Measurements from ENCODE around the gene CCT5. TPM values are rescaled to one million over a fixed set of nuclear protein-coding genes. Genes with fewer than 3 reads are reported as not detected.

Gene CCT5
- polyA plus RNA-seq (ENCODE audit: insufficient read length in 4 of 4) = 100 to 1,000 TPM; 237 to 277 (median 254) TPM

DNA sequence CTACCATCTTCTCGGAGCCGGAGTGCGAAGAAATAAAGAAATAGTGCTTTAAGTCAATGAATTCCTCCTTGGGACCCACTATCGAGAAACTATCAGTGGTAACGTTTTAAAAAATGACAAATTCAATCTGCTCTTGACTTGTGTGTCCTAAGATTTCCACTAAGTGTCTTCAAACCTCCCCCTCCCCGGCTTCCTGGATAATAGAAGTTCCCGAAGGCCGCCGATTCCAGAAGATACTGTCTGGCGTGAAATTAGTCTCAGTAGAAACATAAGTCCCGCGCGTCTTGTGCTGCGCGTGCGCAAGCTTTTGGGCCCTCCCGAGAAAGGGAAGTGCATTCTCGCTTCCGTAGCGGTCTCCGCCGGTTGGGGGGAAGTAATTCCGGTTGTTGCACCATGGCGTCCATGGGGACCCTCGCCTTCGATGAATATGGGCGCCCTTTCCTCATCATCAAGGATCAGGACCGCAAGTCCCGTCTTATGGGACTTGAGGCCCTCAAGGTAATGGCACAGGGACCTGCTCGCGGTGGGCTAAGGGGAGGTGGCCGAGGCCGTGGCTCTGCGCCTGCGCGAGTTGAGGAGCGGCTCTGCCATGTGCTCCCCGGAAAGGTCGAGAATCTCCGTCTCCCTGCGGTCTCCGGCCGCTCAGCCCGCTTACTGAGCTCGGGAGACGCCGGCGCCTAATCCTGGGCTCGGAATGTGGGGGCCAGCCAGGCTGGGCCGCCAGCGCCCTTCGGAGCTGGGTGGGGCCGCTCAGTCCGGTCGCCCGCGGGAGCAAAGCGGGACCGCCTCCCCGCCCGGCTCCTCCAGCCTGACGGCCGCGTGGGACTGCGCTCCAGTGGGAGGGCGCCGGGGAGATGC is at the start of gene CCT5:
Gene CCT5 (plus strand): TSS at position 333 of the 858 bp plus-strand sequence. CDS start 61 bp downstream, at position 394.
- DNase-seq (ENCODE audit: low read depth in 4 of 4, low spot score in 2 of 4) = peak; percentile 90 to 97 (median 94)

DNA sequence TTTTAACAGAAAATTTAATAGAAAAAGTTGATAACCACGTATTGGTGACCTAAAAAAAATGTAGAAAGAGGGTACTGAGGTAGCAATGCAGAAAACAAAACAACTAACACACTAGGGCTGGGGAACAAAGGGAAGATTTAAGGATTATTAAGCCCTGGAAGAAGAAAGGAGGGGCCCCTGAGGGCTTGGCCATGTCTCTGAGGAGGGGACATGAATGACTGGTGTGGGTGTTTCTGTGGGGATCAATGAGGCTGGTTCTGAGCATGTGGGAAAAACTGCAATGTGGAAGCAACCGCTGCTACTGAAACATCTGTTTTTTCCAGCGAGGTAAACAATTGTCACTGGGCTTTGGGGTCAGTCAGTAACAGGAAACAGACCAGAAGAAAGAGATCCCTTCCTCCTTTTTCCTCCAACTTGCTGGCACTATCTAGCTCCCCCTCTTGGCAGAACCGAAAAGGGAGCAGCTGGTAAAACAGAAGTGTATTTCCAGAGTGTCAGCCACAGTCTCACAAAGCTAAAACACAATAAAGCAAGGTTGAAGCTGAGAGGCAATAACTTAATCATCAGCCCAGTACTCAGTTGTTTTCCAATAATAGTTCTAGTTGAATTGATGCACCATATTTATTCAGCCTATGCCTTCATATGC is 48.7 kb upstream of the CCT5 start:
- no peak for DNase-seq (ENCODE audit: low read depth in 4 of 4, low spot score in 2 of 4)

DNA sequence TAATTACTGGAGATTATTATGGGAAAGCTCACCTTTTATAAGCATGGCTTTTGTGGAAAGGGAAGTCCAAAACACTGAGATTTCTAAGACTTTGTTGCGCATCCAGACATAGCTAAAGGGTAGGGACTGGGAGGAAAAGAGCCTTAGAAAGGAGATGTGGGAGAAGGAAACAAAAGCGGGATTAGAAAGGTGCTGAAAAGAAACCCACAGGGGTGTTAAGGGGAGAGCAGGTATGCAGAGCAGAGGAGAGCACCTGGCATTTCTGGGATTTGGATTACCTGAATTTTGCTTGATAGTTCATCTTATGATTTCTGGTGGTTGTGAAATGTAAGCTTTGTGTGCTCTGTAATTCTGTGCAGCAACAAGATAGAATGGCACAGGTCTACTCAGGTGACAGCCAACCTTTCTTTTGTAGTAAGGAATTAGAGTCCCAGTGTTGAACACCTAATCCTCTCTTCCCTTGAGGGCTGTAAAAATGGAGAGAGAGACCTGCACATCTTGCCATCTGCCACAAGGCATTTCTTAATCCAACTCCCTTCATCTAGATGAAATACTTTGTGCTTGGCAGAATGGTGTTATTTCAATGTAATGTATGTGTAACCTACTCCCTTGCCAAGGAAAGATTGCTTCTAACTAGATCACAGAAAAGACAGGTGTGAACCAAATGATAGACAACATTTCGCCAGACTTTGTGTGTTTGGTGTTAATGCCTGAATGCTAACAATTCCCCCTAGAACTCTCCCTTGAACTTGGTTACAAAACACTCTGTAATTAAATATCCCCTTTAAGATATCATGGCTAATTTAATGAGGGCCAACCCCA is 47.8 kb upstream of the CCT5 start:
- no peak for DNase-seq (ENCODE audit: low read depth in 4 of 4, low spot score in 2 of 4)

DNA sequence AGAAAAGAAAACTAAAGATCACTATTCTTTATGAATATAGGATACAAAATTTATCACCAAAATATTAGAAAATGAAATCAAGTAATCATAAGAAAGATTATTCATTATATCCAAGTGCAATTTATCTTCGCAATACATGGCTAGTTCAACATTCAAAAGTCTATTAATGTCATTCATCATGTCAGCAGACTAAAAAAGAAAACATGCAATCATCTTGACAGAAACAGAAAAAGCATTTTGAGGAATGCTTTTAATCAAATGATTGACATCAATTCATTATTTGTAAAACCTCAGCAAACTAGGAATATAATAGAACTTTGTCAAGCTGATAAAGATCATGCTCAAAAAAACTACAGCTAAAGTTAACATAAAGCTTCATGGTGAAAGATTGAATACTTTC is 41.1 kb upstream of the CCT5 start:
- no peak for DNase-seq (ENCODE audit: low read depth in 4 of 4, low spot score in 2 of 4)

DNA sequence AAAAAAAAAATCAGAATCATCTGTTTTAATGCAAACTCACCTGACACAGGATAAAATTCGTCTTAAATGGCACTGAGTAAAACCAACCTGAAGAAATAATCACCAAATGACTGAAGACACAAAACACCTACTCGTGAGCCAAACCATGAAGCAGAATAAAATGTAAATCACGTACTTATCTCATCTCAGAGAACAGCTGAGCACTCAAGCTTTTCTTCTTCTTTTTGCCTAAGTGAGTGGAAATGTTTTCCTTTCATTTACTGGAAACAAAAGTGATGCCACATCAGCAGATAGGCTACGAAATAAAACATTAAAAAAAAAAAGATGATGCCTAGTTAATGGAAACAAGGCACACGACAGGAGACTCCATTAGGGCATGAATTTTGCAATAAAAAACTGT is 36.8 kb upstream of the CCT5 start:
- no peak for DNase-seq (ENCODE audit: low read depth in 4 of 4, low spot score in 2 of 4)

DNA sequence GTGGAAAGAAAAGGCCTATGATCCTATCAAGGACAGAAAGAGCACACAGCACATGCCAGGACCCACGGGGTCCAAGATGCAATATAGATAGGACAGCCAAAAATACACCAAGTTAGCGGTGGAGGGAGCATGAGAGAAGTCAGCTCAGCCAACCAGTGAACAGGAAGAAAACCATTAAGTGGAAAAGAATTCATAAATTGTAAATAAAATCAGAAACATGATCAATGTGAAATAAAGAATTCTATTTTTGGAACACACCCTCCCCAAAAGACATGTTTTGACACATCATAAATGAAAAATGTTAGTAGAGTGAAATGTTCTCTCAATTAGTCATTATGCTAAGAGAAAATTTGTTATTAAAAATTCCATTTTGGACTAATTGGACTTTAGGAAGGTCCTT is 36.0 kb upstream of the CCT5 start:
- no peak for DNase-seq (ENCODE audit: low read depth in 4 of 4, low spot score in 2 of 4)

DNA sequence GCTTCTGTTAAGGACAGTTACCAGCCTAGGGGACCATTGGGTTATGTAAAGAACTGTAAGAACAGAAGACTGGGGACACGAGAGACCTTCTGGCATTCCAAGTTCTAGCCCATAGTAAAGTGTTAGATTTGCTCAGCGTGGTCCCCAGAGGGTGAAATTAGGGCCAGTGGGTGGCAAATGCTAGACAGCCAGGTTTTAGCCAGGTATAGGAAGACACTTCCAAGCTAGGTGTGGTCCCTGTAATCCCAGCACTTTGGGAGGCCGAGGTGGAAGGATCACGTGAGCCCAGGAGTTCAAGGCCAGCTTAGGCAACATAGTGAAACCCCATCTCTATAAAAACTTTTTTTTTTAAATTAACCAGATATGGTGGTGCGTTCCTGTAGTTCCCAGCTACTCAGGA is 34.7 kb upstream of the CCT5 start:
- DNase-seq (ENCODE audit: low read depth in 4 of 4, low spot score in 2 of 4) = no peak

DNA sequence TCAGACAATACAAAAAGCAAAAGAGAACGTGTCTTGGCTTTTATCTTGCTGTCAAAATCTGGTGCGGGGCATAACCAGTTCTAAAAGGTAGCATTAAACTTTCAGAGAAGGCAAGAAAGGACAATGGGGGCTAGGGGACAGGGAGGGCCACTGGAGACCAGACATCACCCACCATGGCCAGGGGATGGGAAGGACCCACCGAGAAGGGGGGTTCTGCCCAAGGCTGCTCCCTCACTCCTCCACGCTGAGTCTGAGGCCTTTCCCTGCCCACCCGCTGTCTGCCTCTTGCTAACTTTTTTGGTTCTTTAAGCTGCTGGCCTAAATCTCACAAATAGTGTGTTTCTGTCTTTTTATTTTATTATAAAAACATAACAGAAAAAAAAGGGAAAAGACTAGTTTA is 34.0 kb upstream of the CCT5 start:
- DNase-seq (ENCODE audit: low read depth in 4 of 4, low spot score in 2 of 4) = no peak

DNA sequence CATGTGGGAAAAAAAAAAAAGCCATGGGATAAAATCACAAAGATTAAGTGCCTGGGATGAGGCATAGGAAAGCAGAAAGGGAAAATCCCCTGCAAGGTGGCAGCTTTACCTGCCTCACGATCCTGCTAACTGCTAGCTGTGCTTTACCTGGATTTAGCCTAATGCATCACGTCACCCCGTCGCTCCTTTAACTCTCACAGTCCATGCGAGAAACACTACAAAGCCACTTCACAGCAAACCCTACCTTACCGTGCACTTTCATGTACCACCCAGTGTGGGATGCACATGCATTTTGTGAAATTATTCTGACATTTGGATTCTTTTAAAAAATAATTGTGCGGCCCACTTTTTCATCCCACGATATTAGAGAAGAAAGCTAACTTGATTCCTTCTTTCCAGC is 31.4 kb upstream of the CCT5 start:
- DNase-seq (ENCODE audit: low read depth in 4 of 4, low spot score in 2 of 4) = no peak

DNA sequence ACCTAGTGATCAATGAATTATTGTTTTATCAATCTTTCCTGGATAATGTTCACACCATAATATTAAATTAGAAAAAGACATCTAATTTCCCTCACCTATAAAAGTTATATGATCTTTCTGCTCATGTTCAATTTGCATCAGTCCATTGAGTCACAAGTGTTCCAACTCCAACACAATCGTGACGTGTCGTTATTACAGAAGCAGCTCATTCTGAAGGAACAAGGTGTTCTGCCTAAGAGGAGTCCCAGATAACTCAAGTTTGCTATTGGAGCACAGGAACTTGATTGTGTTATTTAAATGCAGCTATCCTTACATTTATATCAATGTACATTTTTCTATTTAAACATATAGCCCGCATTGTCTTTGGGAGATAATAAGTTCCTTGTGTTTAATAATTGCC is 31.0 kb upstream of the CCT5 start:
- DNase-seq (ENCODE audit: low read depth in 4 of 4, low spot score in 2 of 4) = no peak

DNA sequence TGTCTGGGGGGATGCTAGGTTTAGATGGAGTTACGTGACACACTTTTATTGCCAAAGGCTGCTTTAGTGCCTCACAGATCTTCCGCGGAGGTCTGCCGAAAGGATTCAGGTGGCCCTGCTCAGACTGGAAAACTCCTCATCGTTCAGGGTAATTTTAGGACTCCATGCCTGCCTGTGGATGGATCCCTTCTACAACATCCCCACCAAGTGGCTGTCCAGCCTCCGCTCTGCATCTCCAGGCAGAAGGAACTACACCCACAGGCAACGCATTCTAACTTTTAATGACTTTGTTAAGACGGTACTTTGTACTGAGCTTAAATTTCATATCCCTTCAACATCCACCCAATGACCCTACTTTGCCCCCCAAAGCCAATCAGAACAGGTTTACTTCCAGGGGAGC is 29.8 kb upstream of the CCT5 start:
- DNase-seq (ENCODE audit: low read depth in 4 of 4, low spot score in 2 of 4) = no peak

DNA sequence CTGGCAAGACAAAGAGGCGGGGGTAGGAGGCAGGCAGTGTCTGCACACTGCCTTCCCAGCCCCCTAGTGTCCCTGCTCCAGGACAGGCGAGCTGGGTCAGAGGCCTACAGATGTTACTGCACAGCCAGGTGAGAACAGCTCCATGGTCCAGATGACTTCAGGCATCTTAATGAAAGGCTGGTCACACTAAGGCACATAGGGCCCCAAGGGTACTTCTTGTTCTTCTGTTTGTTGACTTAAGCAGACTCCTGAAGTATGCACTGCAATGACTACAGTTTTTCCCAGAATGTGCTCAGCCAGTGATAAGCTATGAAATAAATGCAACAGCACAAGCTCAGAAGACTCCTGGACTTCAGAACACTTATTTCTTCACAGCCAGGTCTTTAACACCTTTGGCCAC is 27.8 kb upstream of the CCT5 start:
- DNase-seq (ENCODE audit: low read depth in 4 of 4, low spot score in 2 of 4) = no peak

DNA sequence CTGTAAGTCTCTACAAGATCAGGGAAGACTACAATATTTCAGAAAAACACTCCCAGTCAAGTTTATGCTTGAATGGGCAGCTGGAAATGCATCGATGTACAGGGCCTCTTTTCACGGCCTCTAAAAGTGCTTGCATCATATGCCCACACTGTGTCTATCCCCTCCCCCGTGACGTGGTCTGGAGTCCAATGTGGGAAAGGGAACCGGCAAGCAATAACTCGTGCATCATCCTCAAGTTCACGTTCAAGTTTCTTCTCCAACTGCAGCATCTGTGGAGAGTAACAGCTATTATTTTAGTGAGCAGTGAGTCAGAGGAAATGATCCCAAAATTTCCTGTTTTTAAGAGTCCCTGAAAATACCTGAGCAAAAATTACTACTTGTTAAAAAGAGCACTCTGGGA is 22.7 kb upstream of the CCT5 start:
- DNase-seq (ENCODE audit: low read depth in 4 of 4, low spot score in 2 of 4) = no peak

DNA sequence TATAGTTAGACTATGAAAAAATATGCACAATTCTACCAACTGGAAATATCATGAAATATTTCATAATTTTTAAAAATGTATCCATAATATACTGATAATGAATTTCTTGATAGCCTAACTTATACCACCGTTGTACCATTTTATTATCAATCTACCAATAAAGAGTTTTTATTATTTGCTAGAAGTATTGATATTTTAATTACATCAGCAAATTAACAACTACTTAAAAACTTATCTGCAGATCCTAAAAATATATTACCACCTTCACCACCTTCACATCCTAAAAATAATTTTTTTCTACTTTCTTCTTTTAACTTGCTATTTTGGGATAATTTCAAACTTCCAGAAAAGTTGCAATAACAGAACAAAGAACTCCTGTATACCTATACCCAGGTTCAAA is 21.8 kb upstream of the CCT5 start:
- no peak for DNase-seq (ENCODE audit: low read depth in 4 of 4, low spot score in 2 of 4)

DNA sequence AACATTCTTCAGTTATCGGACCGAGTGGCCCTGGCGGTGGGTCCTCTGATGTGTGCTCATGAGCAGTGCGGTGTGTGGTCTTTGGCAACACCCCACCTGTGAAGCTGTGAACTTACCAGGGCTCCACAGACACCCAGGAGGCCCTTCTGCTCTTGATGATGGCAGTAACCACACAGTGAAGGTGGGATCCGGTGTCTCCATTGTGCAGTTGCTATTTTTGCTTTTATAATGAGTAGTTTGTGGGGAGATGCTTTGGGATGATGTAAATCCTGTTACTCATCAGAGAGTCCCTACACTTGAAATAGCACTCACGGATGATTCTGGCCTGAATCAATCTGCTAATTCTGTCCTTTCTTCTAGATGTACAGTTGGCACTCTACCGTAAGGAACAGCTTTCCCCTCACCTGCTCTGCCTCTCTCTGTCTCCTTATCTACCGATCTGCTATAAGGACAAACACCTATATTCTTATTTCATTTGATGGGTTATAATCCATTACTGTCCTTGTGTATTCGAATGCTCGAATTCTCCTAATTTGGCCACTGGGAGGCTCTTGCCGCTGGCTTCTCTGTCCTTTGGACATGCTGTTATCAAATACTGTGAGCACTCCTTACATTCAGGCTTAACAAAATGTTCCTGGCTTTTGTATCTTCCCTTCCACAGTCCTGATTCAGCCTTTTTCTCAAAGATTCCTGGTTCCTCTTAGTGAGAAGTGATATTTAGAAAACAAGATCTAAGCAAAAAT is 20.6 kb upstream of the CCT5 start:
- DNase-seq (ENCODE audit: low read depth in 4 of 4, low spot score in 2 of 4) = no peak

DNA sequence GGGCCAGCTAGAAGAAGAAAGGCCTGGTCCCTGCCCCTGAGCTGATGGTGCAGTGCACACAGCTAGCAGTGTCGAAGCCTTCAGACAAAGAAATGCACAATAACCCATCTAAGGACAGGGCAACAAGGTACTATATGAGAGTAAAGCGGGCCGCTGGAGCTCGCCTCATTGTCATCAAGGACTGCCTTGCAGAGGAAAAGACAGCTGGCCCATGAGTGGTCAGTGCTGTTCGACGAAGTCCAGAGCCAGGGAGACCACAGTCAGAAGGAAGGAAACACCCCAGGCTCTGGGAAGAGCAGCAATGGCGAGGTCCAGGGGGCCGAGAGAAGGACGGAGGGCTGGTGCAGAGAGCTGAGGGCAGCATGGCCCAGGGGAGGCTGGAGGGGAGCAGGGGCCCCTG is 17.7 kb upstream of the CCT5 start:
- DNase-seq (ENCODE audit: low read depth in 4 of 4, low spot score in 2 of 4) = no peak

DNA sequence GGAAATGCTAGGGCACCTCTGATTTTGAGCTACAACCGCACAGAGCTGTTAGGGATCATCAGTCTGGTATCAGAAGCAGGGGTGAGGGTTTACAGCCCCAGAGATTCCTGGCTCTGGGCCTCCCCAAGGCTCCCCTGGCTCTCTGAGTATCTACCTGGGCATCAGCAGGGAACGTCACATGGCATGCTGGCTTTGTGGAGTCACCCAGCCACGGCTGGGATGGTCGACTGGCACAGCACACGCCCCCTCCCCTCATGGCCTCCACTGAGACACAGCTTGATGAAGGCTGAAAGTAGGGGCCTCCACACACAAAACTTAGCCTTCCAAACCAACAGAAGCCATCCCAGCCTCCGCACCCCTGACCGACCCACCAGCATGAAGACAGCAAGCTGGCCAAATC is 17.1 kb upstream of the CCT5 start:
- DNase-seq (ENCODE audit: low read depth in 4 of 4, low spot score in 2 of 4) = no peak

DNA sequence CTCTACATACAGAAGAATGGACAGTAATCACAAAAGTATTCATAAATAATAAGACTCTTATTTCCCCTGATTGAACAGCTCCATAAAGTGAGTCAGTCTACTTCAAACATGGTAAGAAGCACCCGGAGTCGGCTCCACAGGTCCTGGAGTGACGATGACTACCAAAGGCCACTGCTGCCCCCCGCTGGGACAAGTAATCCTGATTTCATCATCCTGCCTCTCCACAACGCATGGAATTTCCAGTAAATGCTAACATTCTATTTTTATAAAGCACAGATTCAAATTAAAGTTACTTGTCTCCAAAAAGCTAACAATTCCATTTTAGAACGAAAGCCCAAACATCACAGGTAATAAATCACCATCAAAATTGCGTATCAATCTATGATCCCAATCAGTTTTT is 16.6 kb upstream of the CCT5 start:
- no peak for DNase-seq (ENCODE audit: low read depth in 4 of 4, low spot score in 2 of 4)

DNA sequence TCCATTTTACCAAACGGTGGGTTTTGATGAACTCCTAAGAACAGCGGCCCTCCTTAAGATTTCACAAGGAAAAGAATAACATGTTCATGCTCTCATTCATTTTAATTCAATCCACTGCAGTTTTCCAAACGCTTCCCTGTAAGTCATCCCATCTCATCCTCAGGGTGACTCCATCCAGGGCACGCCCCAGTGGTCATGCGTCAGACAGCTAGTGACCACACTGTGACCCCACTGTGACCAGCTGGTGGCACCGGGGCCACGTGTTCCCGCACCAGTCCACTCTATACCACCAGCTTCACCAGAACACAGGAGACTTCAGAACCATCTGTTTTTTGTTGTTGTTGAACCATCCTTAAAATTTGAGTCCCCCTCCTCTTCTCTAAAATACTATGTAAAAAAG is 14.7 kb upstream of the CCT5 start:
- no peak for DNase-seq (ENCODE audit: low read depth in 4 of 4, low spot score in 2 of 4)

DNA sequence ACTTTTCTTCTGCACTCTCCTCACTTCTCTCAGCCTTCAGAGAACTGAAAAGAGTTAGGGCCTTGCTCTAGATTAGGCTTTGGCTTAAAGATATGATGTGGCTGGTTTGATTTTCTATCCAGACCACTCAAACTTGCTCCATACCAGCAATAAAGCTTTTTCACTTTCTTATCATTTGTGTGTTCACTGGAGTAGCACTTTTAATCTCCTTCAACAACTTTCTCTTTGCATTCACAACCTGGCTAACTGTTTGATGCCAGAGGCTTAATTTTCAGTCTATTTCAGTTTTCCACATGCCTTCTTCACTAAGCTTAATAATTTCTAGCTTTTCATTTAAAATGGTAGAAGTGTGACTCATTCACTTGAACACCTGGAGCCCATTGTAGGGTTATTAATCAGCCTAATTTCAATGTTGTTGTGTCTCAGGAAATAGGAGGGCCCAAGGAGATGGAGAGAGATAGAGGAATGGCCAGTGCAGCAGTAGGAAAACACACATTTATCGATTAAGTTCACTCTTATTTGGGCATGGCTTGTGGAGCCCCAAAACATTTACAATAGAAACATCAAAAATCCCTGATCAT is 6.3 kb upstream of the CCT5 start:
- no peak for DNase-seq (ENCODE audit: low read depth in 4 of 4, low spot score in 2 of 4)
